HEK293 (cell line): ENCODE data around the gene DSC2.
"Not testable (repeated sequence)": the region's sequence is repeated elsewhere in the genome, so short reads cannot be mapped to it uniquely, and the experiment has no call there.

Experiments used
- CTCF ChIA-PET: fragments of 350-600 bp; formaldehyde crosslinking; extraction: SDS; loops from one replicate; lab custom pipeline; 2021; ENCODE audit warnings: antibody characterized with exemption; lab: Yijun Ruan, JAX
- POLR2A ChIA-PET: fragments of 300-600 bp; formaldehyde crosslinking; extraction: SDS; loops from one replicate; lab custom pipeline; 2020; ENCODE audit warnings: antibody characterized with exemption, inconsistent platforms; lab: Yijun Ruan, JAX
- H3K27ac ChIP-seq: fragments of 200-500 bp; sonication (Bioruptor generic); 2 replicates; pipeline ENCODE4 v1.5.1; 2014; ENCODE audit warnings: low read depth, low read length, control low read depth, inconsistent platforms; ENCODE audit errors: extremely low read depth
- H3K36me3 ChIP-seq, 2 experiments: fragments of 200-500 bp in 1 of 2; sonication (Bioruptor generic) in 1 of 2; 1 replicate in 1 of 2; 2 replicates in 1 of 2; pipeline ENCODE4 v1.5.1; 2014 to 2017; ENCODE audit warnings: inconsistent platforms in 2 of 2, low read length in 2 of 2; ENCODE audit not compliant: control insufficient read depth in 2 of 2, insufficient read depth in 1 of 2
- H3K4me1 ChIP-seq: fragments of 200-500 bp; sonication (Bioruptor generic); 2 replicates; pipeline ENCODE4 v1.5.1; 2014; ENCODE audit warnings: mild to moderate bottlenecking, low read length, inconsistent platforms; ENCODE audit not compliant: control insufficient read depth, insufficient read depth
- H3K4me3 ChIP-seq: 2 replicates; pipeline ENCODE4 v1.5.1; 2011; ENCODE audit warnings: low read depth, mild to moderate bottlenecking, control low read depth, low read length, moderate library complexity
- H3K9me3 ChIP-seq: fragments of 200-500 bp; sonication (Bioruptor generic); 2 replicates; pipeline ENCODE4 v1.5.1; 2014; ENCODE audit warnings: low read depth, low read length, inconsistent platforms; ENCODE audit not compliant: control insufficient read depth, insufficient read depth
- ZBTB8A ChIP-seq: fragments of 450-650 bp; formaldehyde crosslinking; IDR thresholded peaks from 2 replicates; pipeline ENCODE4 v1.5.1; 2016; ENCODE audit warnings: missing biosample characterization, missing genetic modification characterization
- ZNF112 ChIP-seq: fragments of 450-650 bp; formaldehyde crosslinking; IDR thresholded peaks from 2 replicates; pipeline ENCODE4 v1.5.0; 2017; ENCODE audit warnings: missing biosample characterization, missing genetic modification characterization
- ZNF140 ChIP-seq: fragments of 450-650 bp; formaldehyde crosslinking; IDR thresholded peaks from 2 replicates; pipeline ENCODE4 v1.5.1; 2016; ENCODE audit warnings: missing biosample characterization, missing genetic modification characterization
- ZNF266 ChIP-seq: fragments of 450-650 bp; formaldehyde crosslinking; IDR thresholded peaks from 2 replicates; pipeline ENCODE4 v1.5.1; 2016; ENCODE audit warnings: missing biosample characterization, missing genetic modification characterization, low read depth
- ZNF394 ChIP-seq: fragments of 450-650 bp; formaldehyde crosslinking; IDR thresholded peaks from 2 replicates; pipeline ENCODE4 v1.5.1; 2016; ENCODE audit warnings: missing biosample characterization, missing genetic modification characterization, mild to moderate bottlenecking, moderate library complexity, borderline replicate concordance
- ZNF426 ChIP-seq: fragments of 450-650 bp; formaldehyde crosslinking; IDR thresholded peaks from 2 replicates; pipeline ENCODE4 v1.5.1; 2017; ENCODE audit warnings: missing biosample characterization, missing genetic modification characterization, mild to moderate bottlenecking, inconsistent platforms, moderate library complexity
- ZNF510 ChIP-seq: fragments of 450-650 bp; formaldehyde crosslinking; IDR thresholded peaks from 2 replicates; pipeline ENCODE4 v1.5.1; 2018; ENCODE audit warnings: mild to moderate bottlenecking, missing genetic modification characterization, missing biosample characterization; ENCODE audit not compliant: insufficient replicate concordance
- ZNF514 ChIP-seq: fragments of 450-650 bp; formaldehyde crosslinking; IDR thresholded peaks from 2 replicates; pipeline ENCODE4 v1.5.1; 2016; ENCODE audit warnings: missing biosample characterization, missing genetic modification characterization
- ZNF544 ChIP-seq: fragments of 450-650 bp; formaldehyde crosslinking; IDR thresholded peaks from 2 replicates; pipeline ENCODE4 v1.5.0; 2017; ENCODE audit warnings: missing biosample characterization, missing genetic modification characterization
- ZNF555 ChIP-seq: fragments of 450-650 bp; formaldehyde crosslinking; conservative IDR thresholded peaks from 2 replicates; pipeline ENCODE4 v1.5.1; 2017; ENCODE audit warnings: missing biosample characterization, mild to moderate bottlenecking, missing genetic modification characterization, inconsistent platforms
- ZNF623 ChIP-seq: fragments of 450-650 bp; formaldehyde crosslinking; IDR thresholded peaks from 2 replicates; pipeline ENCODE4 v1.5.1; 2016; ENCODE audit warnings: missing biosample characterization, missing genetic modification characterization
- ZNF664 ChIP-seq: fragments of 450-650 bp; formaldehyde crosslinking; IDR thresholded peaks from 2 replicates; pipeline ENCODE4 v1.5.1; 2016; ENCODE audit warnings: missing biosample characterization, missing genetic modification characterization
- ZNF670 ChIP-seq: fragments of 450-650 bp; formaldehyde crosslinking; IDR thresholded peaks from 2 replicates; pipeline ENCODE4 v1.5.1; 2016; ENCODE audit warnings: missing biosample characterization, missing genetic modification characterization, low read depth
- ZXDB ChIP-seq: fragments of 450-650 bp; formaldehyde crosslinking; IDR thresholded peaks from 2 replicates; pipeline ENCODE4 v1.5.1; 2016; ENCODE audit warnings: missing biosample characterization, missing genetic modification characterization
- TF ChIP-seq, protein P1 (sequence below): fragments of 450-650 bp; formaldehyde crosslinking; conservative IDR thresholded peaks from 2 replicates; pipeline ENCODE4 v1.5.1; 2016; ENCODE audit warnings: low read depth, missing biosample characterization, missing genetic modification characterization
- TF ChIP-seq, protein P2 (sequence below): fragments of 450-650 bp; formaldehyde crosslinking; conservative IDR thresholded peaks from 2 replicates; pipeline ENCODE4 v1.5.1; 2016; ENCODE audit warnings: low read depth, missing biosample characterization, missing genetic modification characterization
- TF ChIP-seq, protein P3 (sequence below): fragments of 450-650 bp; formaldehyde crosslinking; IDR thresholded peaks from 2 replicates; pipeline ENCODE4 v1.5.1; 2016; ENCODE audit warnings: missing biosample characterization, missing genetic modification characterization
- TF ChIP-seq, protein P4 (sequence below): sonication (generic); formaldehyde crosslinking; IDR thresholded peaks from 2 replicates; pipeline ENCODE4 v1.8.1; 2022; ENCODE audit warnings: mild to moderate bottlenecking, moderate library complexity, missing genetic modification reagents
- TF ChIP-seq, protein P5 (sequence below): fragments of 450-650 bp; formaldehyde crosslinking; IDR thresholded peaks from 2 replicates; pipeline ENCODE4 v1.5.1; 2016; ENCODE audit warnings: missing biosample characterization, missing genetic modification characterization

Gene DSC2

DNA sequence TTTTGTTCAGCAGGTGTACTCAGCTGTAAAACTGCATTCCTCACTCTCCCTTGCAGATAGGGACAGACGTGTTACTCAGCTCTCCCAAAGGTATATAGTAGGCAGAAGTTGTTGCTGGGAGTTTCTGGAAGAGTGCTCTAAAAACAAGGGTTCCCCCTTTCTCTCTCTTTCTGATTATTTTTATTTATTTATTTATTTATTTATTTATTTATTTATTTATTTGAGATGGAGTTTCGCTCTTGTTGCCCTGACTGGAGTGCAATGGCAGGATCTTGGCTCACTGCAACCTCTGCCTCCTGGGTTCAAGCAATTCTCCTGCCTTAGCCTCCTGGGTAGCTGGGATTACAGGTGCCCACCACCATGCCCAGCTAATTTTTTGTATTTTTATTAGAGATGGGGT, 20.9 kb upstream of the DSC2 start:
- H3K9me3 ChIP-seq, CTCF ChIA-PET, H3K4me3 ChIP-seq, POLR2A ChIA-PET, H3K36me3 ChIP-seq, H3K4me1 ChIP-seq, H3K27ac ChIP-seq: not testable (repeated sequence)
- TF ChIP-seq ZNF510 (tag by site-specific recombination) (peak; percentile 30), ZNF426 (tag by site-specific recombination) (peak; percentile 59), ZNF266 (tag by site-specific recombination) (peak; percentile 61; the same call in 1 of the 2 replicates), ZNF664 (tag by site-specific recombination) (peak; percentile 14; the same call in 1 of the 2 replicates), ZNF623 (tag by site-specific recombination) (peak; percentile 51), ZNF140 (tag by site-specific recombination) (peak; percentile 11; the same call in 1 of the 2 replicates), ZBTB8A (tag by site-specific recombination) (peak; percentile 54), ZNF394 (tag by site-specific recombination) (peak; percentile 71; the same call in 1 of the 2 replicates), ZXDB (tag by site-specific recombination) (peak; percentile 44; the same call in 1 of the 2 replicates), ZNF555 (peak; percentile 38)
- TF ChIP-seq, protein P1, sequence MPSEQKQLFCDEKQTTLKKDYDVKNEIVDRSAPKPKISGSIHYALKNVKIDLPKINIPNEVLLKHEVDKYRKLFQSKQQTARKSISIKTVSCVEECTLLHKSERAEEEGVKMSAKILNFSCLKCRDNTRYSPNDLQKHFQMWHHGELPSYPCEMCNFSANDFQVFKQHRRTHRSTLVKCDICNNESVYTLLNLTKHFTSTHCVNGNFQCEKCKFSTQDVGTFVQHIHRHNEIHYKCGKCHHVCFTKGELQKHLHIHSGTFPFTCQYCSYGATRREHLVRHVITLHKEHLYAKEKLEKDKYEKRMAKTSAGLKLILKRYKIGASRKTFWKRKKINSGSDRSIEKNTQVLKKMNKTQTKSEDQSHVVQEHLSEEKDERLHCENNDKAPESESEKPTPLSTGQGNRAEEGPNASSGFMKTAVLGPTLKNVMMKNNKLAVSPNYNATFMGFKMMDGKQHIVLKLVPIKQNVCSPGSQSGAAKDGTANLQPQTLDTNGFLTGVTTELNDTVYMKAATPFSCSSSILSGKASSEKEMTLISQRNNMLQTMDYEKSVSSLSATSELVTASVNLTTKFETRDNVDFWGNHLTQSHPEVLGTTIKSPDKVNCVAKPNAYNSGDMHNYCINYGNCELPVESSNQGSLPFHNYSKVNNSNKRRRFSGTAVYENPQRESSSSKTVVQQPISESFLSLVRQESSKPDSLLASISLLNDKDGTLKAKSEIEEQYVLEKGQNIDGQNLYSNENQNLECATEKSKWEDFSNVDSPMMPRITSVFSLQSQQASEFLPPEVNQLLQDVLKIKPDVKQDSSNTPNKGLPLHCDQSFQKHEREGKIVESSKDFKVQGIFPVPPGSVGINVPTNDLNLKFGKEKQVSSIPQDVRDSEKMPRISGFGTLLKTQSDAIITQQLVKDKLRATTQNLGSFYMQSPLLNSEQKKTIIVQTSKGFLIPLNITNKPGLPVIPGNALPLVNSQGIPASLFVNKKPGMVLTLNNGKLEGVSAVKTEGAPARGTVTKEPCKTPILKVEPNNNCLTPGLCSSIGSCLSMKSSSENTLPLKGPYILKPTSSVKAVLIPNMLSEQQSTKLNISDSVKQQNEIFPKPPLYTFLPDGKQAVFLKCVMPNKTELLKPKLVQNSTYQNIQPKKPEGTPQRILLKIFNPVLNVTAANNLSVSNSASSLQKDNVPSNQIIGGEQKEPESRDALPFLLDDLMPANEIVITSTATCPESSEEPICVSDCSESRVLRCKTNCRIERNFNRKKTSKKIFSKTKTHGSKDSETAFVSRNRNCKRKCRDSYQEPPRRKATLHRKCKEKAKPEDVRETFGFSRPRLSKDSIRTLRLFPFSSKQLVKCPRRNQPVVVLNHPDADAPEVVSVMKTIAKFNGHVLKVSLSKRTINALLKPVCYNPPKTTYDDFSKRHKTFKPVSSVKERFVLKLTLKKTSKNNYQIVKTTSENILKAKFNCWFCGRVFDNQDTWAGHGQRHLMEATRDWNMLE (tag by site-specific recombination) = peak; percentile 74
- TF ChIP-seq, protein P2, sequence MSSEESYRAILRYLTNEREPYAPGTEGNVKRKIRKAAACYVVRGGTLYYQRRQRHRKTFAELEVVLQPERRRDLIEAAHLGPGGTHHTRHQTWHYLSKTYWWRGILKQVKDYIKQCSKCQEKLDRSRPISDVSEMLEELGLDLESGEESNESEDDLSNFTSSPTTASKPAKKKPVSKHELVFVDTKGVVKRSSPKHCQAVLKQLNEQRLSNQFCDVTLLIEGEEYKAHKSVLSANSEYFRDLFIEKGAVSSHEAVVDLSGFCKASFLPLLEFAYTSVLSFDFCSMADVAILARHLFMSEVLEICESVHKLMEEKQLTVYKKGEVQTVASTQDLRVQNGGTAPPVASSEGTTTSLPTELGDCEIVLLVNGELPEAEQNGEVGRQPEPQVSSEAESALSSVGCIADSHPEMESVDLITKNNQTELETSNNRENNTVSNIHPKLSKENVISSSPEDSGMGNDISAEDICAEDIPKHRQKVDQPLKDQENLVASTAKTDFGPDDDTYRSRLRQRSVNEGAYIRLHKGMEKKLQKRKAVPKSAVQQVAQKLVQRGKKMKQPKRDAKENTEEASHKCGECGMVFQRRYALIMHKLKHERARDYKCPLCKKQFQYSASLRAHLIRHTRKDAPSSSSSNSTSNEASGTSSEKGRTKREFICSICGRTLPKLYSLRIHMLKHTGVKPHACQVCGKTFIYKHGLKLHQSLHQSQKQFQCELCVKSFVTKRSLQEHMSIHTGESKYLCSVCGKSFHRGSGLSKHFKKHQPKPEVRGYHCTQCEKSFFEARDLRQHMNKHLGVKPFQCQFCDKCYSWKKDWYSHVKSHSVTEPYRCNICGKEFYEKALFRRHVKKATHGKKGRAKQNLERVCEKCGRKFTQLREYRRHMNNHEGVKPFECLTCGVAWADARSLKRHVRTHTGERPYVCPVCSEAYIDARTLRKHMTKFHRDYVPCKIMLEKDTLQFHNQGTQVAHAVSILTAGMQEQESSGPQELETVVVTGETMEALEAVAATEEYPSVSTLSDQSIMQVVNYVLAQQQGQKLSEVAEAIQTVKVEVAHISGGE (tag by site-specific recombination) = peak; percentile 69

DNA sequence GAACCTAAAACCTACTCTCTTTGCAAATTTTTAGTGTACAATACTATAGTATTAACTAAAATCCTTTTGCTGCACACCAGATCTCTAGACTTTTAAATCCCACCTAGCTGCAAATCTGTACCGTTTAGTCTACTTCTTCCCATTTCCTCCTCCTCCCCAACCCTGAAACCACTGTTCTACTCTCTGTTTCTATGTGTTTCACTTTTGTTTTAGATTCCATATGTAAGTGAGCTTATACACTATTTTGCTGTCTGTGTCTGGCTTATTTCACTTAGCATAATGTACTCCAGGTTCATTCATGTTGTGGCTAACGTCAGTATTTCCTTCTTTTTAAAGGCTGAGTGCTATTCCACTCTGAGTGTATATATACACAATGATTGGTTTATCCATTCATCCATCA, 18.4 kb upstream of the DSC2 start:
- CTCF ChIA-PET = interaction anchor here (0.7 to 1.0 kb wide), 2 partner anchors 121 to 135 kb away, joined by 3 to 4 read pairs; no protein-coding TSS in a partner anchor
- Histone ChIP-seq H3K36me3 (no peaks in the 10 kb centered on the region), H3K27ac (no peak overlapping the region), H3K4me3 (no peak overlapping the region), H3K4me1 (no peaks in the 10 kb centered on the region), H3K9me3 (no peaks in the 10 kb centered on the region)
- POLR2A ChIA-PET = no interaction called here
- TF ChIP-seq ZNF112 (no peak), ZNF670 (no peak), ZNF514 (no peak), ZNF544 (tag by site-specific recombination) (no peak)
- TF ChIP-seq, protein P3, sequence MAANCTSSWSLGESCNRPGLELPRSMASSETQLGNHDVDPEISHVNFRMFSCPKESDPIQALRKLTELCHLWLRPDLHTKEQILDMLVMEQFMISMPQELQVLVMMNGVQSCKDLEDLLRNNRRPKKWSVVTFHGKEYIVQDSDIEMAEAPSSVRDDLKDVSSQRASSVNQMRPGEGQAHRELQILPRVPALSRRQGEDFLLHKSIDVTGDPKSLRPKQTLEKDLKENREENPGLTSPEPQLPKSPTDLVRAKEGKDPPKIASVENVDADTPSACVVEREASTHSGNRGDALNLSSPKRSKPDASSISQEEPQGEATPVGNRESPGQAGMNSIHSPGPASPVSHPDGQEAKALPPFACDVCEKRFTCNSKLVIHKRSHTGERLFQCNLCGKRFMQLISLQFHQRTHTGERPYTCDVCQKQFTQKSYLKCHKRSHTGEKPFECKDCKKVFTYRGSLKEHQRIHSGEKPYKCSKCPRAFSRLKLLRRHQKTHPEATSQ (tag by site-specific recombination) = no peak
- TF ChIP-seq, protein P4, sequence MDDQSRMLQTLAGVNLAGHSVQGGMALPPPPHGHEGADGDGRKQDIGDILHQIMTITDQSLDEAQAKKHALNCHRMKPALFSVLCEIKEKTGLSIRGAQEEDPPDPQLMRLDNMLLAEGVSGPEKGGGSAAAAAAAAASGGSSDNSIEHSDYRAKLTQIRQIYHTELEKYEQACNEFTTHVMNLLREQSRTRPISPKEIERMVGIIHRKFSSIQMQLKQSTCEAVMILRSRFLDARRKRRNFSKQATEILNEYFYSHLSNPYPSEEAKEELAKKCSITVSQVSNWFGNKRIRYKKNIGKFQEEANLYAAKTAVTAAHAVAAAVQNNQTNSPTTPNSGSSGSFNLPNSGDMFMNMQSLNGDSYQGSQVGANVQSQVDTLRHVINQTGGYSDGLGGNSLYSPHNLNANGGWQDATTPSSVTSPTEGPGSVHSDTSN (CRISPR knock-in tag) = no peak
- TF ChIP-seq, protein P5, sequence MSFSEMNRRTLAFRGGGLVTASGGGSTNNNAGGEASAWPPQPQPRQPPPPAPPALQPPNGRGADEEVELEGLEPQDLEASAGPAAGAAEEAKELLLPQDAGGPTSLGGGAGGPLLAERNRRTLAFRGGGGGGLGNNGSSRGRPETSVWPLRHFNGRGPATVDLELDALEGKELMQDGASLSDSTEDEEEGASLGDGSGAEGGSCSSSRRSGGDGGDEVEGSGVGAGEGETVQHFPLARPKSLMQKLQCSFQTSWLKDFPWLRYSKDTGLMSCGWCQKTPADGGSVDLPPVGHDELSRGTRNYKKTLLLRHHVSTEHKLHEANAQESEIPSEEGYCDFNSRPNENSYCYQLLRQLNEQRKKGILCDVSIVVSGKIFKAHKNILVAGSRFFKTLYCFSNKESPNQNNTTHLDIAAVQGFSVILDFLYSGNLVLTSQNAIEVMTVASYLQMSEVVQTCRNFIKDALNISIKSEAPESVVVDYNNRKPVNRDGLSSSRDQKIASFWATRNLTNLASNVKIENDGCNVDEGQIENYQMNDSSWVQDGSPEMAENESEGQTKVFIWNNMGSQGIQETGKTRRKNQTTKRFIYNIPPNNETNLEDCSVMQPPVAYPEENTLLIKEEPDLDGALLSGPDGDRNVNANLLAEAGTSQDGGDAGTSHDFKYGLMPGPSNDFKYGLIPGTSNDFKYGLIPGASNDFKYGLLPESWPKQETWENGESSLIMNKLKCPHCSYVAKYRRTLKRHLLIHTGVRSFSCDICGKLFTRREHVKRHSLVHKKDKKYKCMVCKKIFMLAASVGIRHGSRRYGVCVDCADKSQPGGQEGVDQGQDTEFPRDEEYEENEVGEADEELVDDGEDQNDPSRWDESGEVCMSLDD (tag by site-specific recombination) = no peak
